SK-N-SH treated with all-trans-retinoic acid at 6 μM for 48 hours (cell line): ENCODE measurements around the gene WWP2.

Source experiments
- GLIS3 ChIP-seq: fragments of 250-450 bp; sonication (Bioruptor Pico); IDR thresholded peaks from 2 replicates; pipeline ENCODE4 v1.5.0; 2020; ENCODE audit warnings: mild to moderate bottlenecking, moderate library complexity
- PPARA ChIP-seq: fragments of 250-450 bp; sonication (Bioruptor Pico); IDR thresholded peaks from 2 replicates; pipeline ENCODE4 v1.5.0; 2020; ENCODE audit warnings: mild to moderate bottlenecking, borderline replicate concordance
- RARB ChIP-seq: fragments of 250-450 bp; sonication (Bioruptor Pico); IDR thresholded peaks from 2 replicates; pipeline ENCODE4 v1.8.0; 2021; ENCODE audit warnings: mild to moderate bottlenecking, moderate library complexity
- SNAI2 ChIP-seq: fragments of 250-450 bp; sonication (Bioruptor Pico); IDR thresholded peaks from 2 replicates; pipeline ENCODE4 v1.5.0; 2020; ENCODE audit warnings: mild to moderate bottlenecking, moderate library complexity
- TCF4 ChIP-seq: fragments of 250-450 bp; sonication (Bioruptor Pico); IDR thresholded peaks from 2 replicates; pipeline ENCODE4 v1.8.0; 2021; ENCODE audit warnings: mild to moderate bottlenecking, moderate library complexity, borderline replicate concordance
- TOX ChIP-seq: fragments of 250-450 bp; sonication (Bioruptor Pico); IDR thresholded peaks from 2 replicates; pipeline ENCODE4 v1.8.0; 2021; ENCODE audit warnings: mild to moderate bottlenecking, moderate library complexity, borderline replicate concordance
- ZFP30 ChIP-seq: fragments of 450-650 bp; formaldehyde crosslinking; IDR thresholded peaks from 2 replicates; pipeline ENCODE4 v1.5.0; 2022; ENCODE audit warnings: mild to moderate bottlenecking, moderate library complexity
- TF ChIP-seq, protein P1 (sequence below): fragments of 250-450 bp; sonication (Bioruptor Pico); IDR thresholded peaks from 2 replicates; pipeline ENCODE4 v1.8.0; 2021; ENCODE audit warnings: low read depth, mild to moderate bottlenecking, moderate library complexity, borderline replicate concordance
- TF ChIP-seq, protein P2 (sequence below): fragments of 250-450 bp; sonication (Bioruptor Pico); IDR thresholded peaks from 2 replicates; pipeline ENCODE4 v1.5.1; 2020; ENCODE audit warnings: low read depth, mild to moderate bottlenecking, moderate library complexity
- TF ChIP-seq, protein P3 (sequence below): fragments of 250-450 bp; sonication (Bioruptor Pico); IDR thresholded peaks from 2 replicates; pipeline ENCODE4 v1.5.0; 2020; ENCODE audit warnings: mild to moderate bottlenecking, moderate library complexity
- TF ChIP-seq, protein P4 (sequence below): fragments of 250-450 bp; sonication (Bioruptor Pico); IDR thresholded peaks from 2 replicates; pipeline ENCODE4 v1.8.0; 2020; ENCODE audit warnings: mild to moderate bottlenecking, moderate library complexity, borderline replicate concordance
- TF ChIP-seq, protein P5 (sequence below): fragments of 250-450 bp; sonication (Bioruptor Pico); IDR thresholded peaks from 2 replicates; pipeline ENCODE4 v1.5.1; 2021; ENCODE audit warnings: mild to moderate bottlenecking, moderate library complexity

DNA sequence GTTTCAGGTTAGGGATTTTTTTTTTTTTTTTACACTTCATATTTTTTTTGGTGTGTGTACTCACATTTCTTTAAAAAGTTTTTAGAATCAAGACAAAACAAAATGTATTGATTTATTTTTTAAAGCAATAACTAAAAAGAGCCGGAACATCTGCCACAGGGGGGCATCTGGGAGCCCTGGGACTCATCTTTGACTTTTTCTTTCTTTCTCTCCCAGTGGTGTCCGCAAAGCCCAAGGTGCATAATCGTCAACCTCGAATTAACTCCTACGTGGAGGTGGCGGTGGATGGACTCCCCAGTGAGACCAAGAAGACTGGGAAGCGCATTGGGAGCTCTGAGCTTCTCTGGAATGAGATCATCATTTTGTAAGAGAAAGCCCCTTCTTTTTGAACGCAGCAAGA is 36.3 kb downstream of the WWP2 start:
- TF ChIP-seq TCF4 (CRISPR knock-in tag) (no peak), GLIS3 (CRISPR knock-in tag) (no peak), TOX (CRISPR knock-in tag) (no peak), RARB (CRISPR knock-in tag) (no peak), SNAI2 (no peak), ZFP30 (CRISPR knock-in tag) (no peak), PPARA (CRISPR knock-in tag) (no peak)
- TF ChIP-seq, protein P1, sequence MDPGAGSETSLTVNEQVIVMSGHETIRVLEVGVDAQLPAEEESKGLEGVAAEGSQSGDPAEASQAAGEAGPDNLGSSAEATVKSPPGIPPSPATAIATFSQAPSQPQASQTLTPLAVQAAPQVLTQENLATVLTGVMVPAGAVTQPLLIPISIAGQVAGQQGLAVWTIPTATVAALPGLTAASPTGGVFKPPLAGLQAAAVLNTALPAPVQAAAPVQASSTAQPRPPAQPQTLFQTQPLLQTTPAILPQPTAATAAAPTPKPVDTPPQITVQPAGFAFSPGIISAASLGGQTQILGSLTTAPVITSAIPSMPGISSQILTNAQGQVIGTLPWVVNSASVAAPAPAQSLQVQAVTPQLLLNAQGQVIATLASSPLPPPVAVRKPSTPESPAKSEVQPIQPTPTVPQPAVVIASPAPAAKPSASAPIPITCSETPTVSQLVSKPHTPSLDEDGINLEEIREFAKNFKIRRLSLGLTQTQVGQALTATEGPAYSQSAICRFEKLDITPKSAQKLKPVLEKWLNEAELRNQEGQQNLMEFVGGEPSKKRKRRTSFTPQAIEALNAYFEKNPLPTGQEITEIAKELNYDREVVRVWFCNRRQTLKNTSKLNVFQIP (CRISPR knock-in tag) = no peak
- TF ChIP-seq, protein P2, sequence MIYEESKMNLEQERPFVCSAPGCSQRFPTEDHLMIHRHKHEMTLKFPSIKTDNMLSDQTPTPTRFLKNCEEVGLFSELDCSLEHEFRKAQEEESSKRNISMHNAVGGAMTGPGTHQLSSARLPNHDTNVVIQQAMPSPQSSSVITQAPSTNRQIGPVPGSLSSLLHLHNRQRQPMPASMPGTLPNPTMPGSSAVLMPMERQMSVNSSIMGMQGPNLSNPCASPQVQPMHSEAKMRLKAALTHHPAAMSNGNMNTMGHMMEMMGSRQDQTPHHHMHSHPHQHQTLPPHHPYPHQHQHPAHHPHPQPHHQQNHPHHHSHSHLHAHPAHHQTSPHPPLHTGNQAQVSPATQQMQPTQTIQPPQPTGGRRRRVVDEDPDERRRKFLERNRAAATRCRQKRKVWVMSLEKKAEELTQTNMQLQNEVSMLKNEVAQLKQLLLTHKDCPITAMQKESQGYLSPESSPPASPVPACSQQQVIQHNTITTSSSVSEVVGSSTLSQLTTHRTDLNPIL (CRISPR knock-in tag) = no peak
- TF ChIP-seq, protein P3, sequence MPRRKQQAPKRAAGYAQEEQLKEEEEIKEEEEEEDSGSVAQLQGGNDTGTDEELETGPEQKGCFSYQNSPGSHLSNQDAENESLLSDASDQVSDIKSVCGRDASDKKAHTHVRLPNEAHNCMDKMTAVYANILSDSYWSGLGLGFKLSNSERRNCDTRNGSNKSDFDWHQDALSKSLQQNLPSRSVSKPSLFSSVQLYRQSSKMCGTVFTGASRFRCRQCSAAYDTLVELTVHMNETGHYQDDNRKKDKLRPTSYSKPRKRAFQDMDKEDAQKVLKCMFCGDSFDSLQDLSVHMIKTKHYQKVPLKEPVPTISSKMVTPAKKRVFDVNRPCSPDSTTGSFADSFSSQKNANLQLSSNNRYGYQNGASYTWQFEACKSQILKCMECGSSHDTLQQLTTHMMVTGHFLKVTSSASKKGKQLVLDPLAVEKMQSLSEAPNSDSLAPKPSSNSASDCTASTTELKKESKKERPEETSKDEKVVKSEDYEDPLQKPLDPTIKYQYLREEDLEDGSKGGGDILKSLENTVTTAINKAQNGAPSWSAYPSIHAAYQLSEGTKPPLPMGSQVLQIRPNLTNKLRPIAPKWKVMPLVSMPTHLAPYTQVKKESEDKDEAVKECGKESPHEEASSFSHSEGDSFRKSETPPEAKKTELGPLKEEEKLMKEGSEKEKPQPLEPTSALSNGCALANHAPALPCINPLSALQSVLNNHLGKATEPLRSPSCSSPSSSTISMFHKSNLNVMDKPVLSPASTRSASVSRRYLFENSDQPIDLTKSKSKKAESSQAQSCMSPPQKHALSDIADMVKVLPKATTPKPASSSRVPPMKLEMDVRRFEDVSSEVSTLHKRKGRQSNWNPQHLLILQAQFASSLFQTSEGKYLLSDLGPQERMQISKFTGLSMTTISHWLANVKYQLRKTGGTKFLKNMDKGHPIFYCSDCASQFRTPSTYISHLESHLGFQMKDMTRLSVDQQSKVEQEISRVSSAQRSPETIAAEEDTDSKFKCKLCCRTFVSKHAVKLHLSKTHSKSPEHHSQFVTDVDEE (CRISPR knock-in tag) = no peak
- TF ChIP-seq, protein P4, sequence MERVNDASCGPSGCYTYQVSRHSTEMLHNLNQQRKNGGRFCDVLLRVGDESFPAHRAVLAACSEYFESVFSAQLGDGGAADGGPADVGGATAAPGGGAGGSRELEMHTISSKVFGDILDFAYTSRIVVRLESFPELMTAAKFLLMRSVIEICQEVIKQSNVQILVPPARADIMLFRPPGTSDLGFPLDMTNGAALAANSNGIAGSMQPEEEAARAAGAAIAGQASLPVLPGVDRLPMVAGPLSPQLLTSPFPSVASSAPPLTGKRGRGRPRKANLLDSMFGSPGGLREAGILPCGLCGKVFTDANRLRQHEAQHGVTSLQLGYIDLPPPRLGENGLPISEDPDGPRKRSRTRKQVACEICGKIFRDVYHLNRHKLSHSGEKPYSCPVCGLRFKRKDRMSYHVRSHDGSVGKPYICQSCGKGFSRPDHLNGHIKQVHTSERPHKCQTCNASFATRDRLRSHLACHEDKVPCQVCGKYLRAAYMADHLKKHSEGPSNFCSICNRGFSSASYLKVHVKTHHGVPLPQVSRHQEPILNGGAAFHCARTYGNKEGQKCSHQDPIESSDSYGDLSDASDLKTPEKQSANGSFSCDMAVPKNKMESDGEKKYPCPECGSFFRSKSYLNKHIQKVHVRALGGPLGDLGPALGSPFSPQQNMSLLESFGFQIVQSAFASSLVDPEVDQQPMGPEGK (CRISPR knock-in tag) = no peak
- TF ChIP-seq, protein P5, sequence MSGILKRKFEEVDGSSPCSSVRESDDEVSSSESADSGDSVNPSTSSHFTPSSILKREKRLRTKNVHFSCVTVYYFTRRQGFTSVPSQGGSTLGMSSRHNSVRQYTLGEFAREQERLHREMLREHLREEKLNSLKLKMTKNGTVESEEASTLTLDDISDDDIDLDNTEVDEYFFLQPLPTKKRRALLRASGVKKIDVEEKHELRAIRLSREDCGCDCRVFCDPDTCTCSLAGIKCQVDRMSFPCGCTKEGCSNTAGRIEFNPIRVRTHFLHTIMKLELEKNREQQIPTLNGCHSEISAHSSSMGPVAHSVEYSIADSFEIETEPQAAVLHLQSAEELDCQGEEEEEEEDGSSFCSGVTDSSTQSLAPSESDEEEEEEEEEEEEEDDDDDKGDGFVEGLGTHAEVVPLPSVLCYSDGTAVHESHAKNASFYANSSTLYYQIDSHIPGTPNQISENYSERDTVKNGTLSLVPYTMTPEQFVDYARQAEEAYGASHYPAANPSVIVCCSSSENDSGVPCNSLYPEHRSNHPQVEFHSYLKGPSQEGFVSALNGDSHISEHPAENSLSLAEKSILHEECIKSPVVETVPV (CRISPR knock-in tag) = no peak
